SK-N-SH (cell line): ENCODE data around the gene KRT17. TPM values are rescaled to one million over a fixed set of nuclear protein-coding genes. Genes with fewer than 3 reads are reported as not detected.

Experiments
- CTCF ChIA-PET: fragments of 300-600, 350-600 bp; formaldehyde crosslinking; extraction: SDS; loops from one replicate; lab custom pipeline; 2021; lab: Yijun Ruan, JAX
- POLR2A ChIA-PET: fragments of 350-600 bp; sonication (Branson Sonifier 250); formaldehyde crosslinking; extraction: SDS; loops from one replicate; lab custom pipeline; 2020; ENCODE audit warnings: antibody characterized with exemption, inconsistent platforms; lab: Yijun Ruan, JAX
- DNase-seq: peaks from one replicate; pipeline ENCODE4 v3.0.0; 2012
- H2AFZ ChIP-seq: fragments of 200-600 bp; sonication (generic); 2 replicates; pipeline ENCODE4 v1.8.1; 2016; ENCODE audit warnings: antibody characterized with exemption, mild to moderate bottlenecking, low read depth
- H3F3A ChIP-seq: fragments of 200-600 bp; sonication (generic); replicated peaks from 2 replicates; pipeline ENCODE3; 2016; ENCODE audit warnings: antibody characterized with exemption, mild to moderate bottlenecking; ENCODE audit not compliant: insufficient read depth
- H3K27ac ChIP-seq, 2 experiments: fragments of 200-500 bp in 1 of 2; fragments of 200-600 bp in 1 of 2; sonication (Bioruptor generic) in 1 of 2; sonication (generic), shearing (Covaris generic) in 1 of 2; 2 replicates each; pipeline versions ENCODE4 v1.5.1 to v1.6.1; 2014 to 2016; ENCODE audit warnings: low read depth in 2 of 2, inconsistent platforms in 1 of 2, low read length in 1 of 2, mild to moderate bottlenecking in 1 of 2, mixed read lengths in 1 of 2
- H3K27me3 ChIP-seq: fragments of 200-600 bp; sonication (generic), shearing (Covaris generic); 2 replicates; pipeline ENCODE4 v1.6.1; 2016; ENCODE audit warnings: mixed run types; ENCODE audit not compliant: insufficient read depth
- H3K36me3 ChIP-seq, 2 experiments: fragments of 200-500 bp in 1 of 2; fragments of 200-600 bp in 1 of 2; sonication (Bioruptor generic) in 1 of 2; sonication (generic) in 1 of 2; replicated peaks in 1 of 2; 2 replicates each; pipeline versions ENCODE3 to v1.5.1; 2014 to 2016; ENCODE audit warnings: low read length in 1 of 2, mild to moderate bottlenecking in 1 of 2; ENCODE audit not compliant: insufficient read depth in 2 of 2, control insufficient read depth in 1 of 2
- H3K4me1 ChIP-seq, 2 experiments: fragments of 200-500 bp in 1 of 2; fragments of 200-600 bp in 1 of 2; sonication (Bioruptor generic) in 1 of 2; sonication (generic), shearing (Covaris generic) in 1 of 2; 2 replicates each; pipeline versions ENCODE4 v1.5.1 to v1.6.1; 2014 to 2016; ENCODE audit warnings: low read depth in 1 of 2, low read length in 1 of 2, mixed run types in 1 of 2; ENCODE audit not compliant: insufficient read depth in 2 of 2, control insufficient read depth in 1 of 2
- H3K4me2 ChIP-seq: fragments of 200-600 bp; sonication (generic), shearing (Covaris generic); 2 replicates; pipeline ENCODE4 v1.6.1; 2017; ENCODE audit warnings: mixed run types
- H3K4me3 ChIP-seq, 2 experiments: fragments of 200-500 bp in 1 of 2; fragments of 200-600 bp in 1 of 2; sonication (Bioruptor generic) in 1 of 2; sonication (generic), shearing (Covaris generic) in 1 of 2; 2 replicates each; pipeline versions ENCODE4 v1.5.1 to v1.8.1; 2014 to 2016; ENCODE audit warnings: low read depth in 2 of 2, inconsistent platforms in 1 of 2, low read length in 1 of 2, mild to moderate bottlenecking in 1 of 2, mixed read lengths in 1 of 2, moderate library complexity in 1 of 2
- H3K79me2 ChIP-seq: fragments of 200-600 bp; sonication (generic); 2 replicates; pipeline ENCODE4 v1.8.1; 2017; ENCODE audit warnings: mild to moderate bottlenecking; ENCODE audit not compliant: insufficient read depth
- H3K9ac ChIP-seq: fragments of 200-600 bp; sonication (generic); 2 replicates; pipeline ENCODE4 v1.6.1; 2017; ENCODE audit warnings: mixed run types
- H3K9me2 ChIP-seq: fragments of 200-600 bp; sonication (generic); 2 replicates; pipeline ENCODE4 v1.6.1; 2017; ENCODE audit warnings: mixed run types
- H3K9me3 ChIP-seq: fragments of 200-600 bp; sonication (generic); 2 replicates; pipeline ENCODE4 v1.6.1; 2017; ENCODE audit warnings: mixed run types, mild to moderate bottlenecking, moderate library complexity
- H4K20me1 ChIP-seq: fragments of 200-600 bp; sonication (generic); 2 replicates; pipeline ENCODE4 v1.6.1; 2017; ENCODE audit warnings: mild to moderate bottlenecking, mixed run types; ENCODE audit not compliant: insufficient read depth
- CHD2 ChIP-seq: fragments of 150-350 bp; IDR thresholded peaks from 2 replicates; pipeline ENCODE4 v1.6.1; 2018; ENCODE audit warnings: low read length; ENCODE audit not compliant: partially characterized antibody
- CTCF ChIP-seq: fragments of 200-600 bp; sonication (generic); IDR thresholded peaks from 2 replicates; pipeline ENCODE4 v1.6.1; 2017; ENCODE audit warnings: antibody characterized with exemption, mild to moderate bottlenecking, moderate library complexity
- EP300 ChIP-seq, 2 experiments: IDR thresholded peaks; 2 replicates each; pipeline versions ENCODE4 v1.4.0 to v1.6.1; 2012; ENCODE audit warnings: borderline replicate concordance in 1 of 2, low read depth in 1 of 2, low read length in 1 of 2
- EZH2phosphoT487 ChIP-seq: fragments of 200-600 bp; sonication (generic); IDR thresholded peaks from 2 replicates; pipeline ENCODE4 v1.6.1; 2017; ENCODE audit warnings: low read depth, mixed run types, mild to moderate bottlenecking, antibody characterized with exemption, moderate library complexity, borderline replicate concordance
- FOSL2 ChIP-seq: IDR thresholded peaks from 2 replicates; pipeline ENCODE4 v1.4.0; 2012; ENCODE audit warnings: low read depth, mild to moderate bottlenecking, moderate library complexity, borderline replicate concordance
- FOXJ3 ChIP-seq: sonication (generic); formaldehyde crosslinking; IDR thresholded peaks from 2 replicates; pipeline ENCODE4 v1.5.1; 2020; ENCODE audit warnings: mild to moderate bottlenecking, missing genetic modification reagents
- GATA2 ChIP-seq: sonication (generic); formaldehyde crosslinking; IDR thresholded peaks from 2 replicates; pipeline ENCODE4 v1.5.0; 2020; ENCODE audit warnings: mild to moderate bottlenecking, missing genetic modification reagents
- JUND ChIP-seq: IDR thresholded peaks from 2 replicates; pipeline ENCODE4 v1.4.0; 2012
- MEF2A ChIP-seq: IDR thresholded peaks from 2 replicates; pipeline ENCODE4 v1.4.0; 2012; ENCODE audit warnings: low read depth, borderline replicate concordance
- MXI1 ChIP-seq: IDR thresholded peaks from 2 replicates; pipeline ENCODE4 v1.6.1; 2012; ENCODE audit warnings: mild to moderate bottlenecking, low read depth, low read length, improper control_type of control experiment
- RCOR1 ChIP-seq: fragments of 150-350 bp; IDR thresholded peaks from 2 replicates; pipeline ENCODE4 v1.6.1; 2017; ENCODE audit warnings: antibody characterized with exemption, low read length
- REST ChIP-seq: IDR thresholded peaks from 2 replicates; pipeline ENCODE4 v1.6.1; 2012; ENCODE audit warnings: mild to moderate bottlenecking, low read depth, low read length, moderate library complexity
- RFX5 ChIP-seq: IDR thresholded peaks from 2 replicates; pipeline ENCODE4 v1.6.1; 2012; ENCODE audit warnings: mild to moderate bottlenecking, improper control_type of control experiment, low read length
- SIN3A ChIP-seq: IDR thresholded peaks from 2 replicates; pipeline ENCODE4 v1.6.1; 2012; ENCODE audit warnings: low read depth, mild to moderate bottlenecking, low read length, moderate library complexity, borderline replicate concordance
- USF1 ChIP-seq: IDR thresholded peaks from 2 replicates; pipeline ENCODE4 v1.4.0; 2012; ENCODE audit warnings: low read depth, borderline replicate concordance
- WGBS: methylation state at CpG from one replicate; pipeline ENCODE4 v1.1.6; 2017; ENCODE audit warnings: low lambda C conversion rate; 5-methylcytosine and 5-hydroxymethylcytosine counted together
- polyA plus RNA-seq, 3 experiments: library from polyadenylated mRNA; depleted of rRNA; stranded (reverse); fragments of >200 nt; gene quantifications; 2 replicates each; pipeline ENCODE4 v1.2.3, GENCODE V29; 2012

The KRT17 gene
- polyA plus RNA-seq, 1 of the 3 experiments (the other 2 are of a cell fraction) = 0.39 TPM

GRCh38 chr17:41635121-41636097 is 11.0 kb upstream of the KRT17 start:
- H3K4me3 ChIP-seq = no peak overlapping the region
- POLR2A ChIA-PET = interaction anchor here (1.1 to 1.2 kb wide), 4 partner anchors 53 to 114 kb away, joined by 3 to 6 read pairs (median 3); partner anchors contain the start of gene EIF1

GRCh38 chr17:41634639-41635038 is 10.3 kb upstream of the KRT17 start:
- CTCF ChIA-PET = interaction anchor here (1.0 to 7.3 kb wide), 5 partner anchors 8 to 84 kb away, joined by 3 to 79 read pairs (median 27); no protein-coding TSS in a partner anchor
- peaks cover 0 to 22% of the 10 kb centered on the region in 2 experiments; a peak in 2 of 4 replicates for H3K4me1 ChIP-seq
- no peaks in the 10 kb centered on the region for H3F3A ChIP-seq
- H3K36me3 ChIP-seq = no peaks in the 10 kb centered on the region
- no peak overlapping the region for H3K4me2 ChIP-seq
- H3K9me2 ChIP-seq = no peaks in the 10 kb centered on the region
- no peaks in the 10 kb centered on the region for H3K9me3 ChIP-seq
- WGBS = 84% methylated on average over 5 of the region's 7 CpGs
- no peaks in the 10 kb centered on the region for H3K27me3 ChIP-seq
- no peak overlapping the region for H3K9ac ChIP-seq
- no peak overlapping the region for H2AFZ ChIP-seq
- peak overlapping the region in 1 of 2 experiments; percentile 84; a peak in 2 of 4 replicates for H3K27ac ChIP-seq
- H3K4me3 ChIP-seq = no peak overlapping the region
- H3K79me2 ChIP-seq = no peaks in the 10 kb centered on the region
- DNase-seq = no peak
- no peaks in the 10 kb centered on the region for H4K20me1 ChIP-seq
- POLR2A ChIA-PET = no interaction called here
- TF ChIP-seq JUND = no peak
- TF ChIP-seq REST = no peak
- no peak for TF ChIP-seq USF1
- no peak for TF ChIP-seq RCOR1
- TF ChIP-seq RFX5 = no peak
- no peak for TF ChIP-seq MEF2A
- TF ChIP-seq SIN3A = no peak
- no peak for TF ChIP-seq EZH2phosphoT487

More at GRCh38 chr17:41635121-41636097, 11.0 kb upstream of the KRT17 start:
- Histone ChIP-seq H3K27me3 (no peaks in the 10 kb centered on the region), H3K36me3 (no peaks in the 10 kb centered on the region), H3F3A (no peaks in the 10 kb centered on the region), H3K9me3 (no peaks in the 10 kb centered on the region), H3K4me1 (peaks cover 0 to 22% of the 10 kb centered on the region in 2 experiments; a peak in 2 of 4 replicates), H3K79me2 (no peaks in the 10 kb centered on the region), H3K4me2 (no peak overlapping the region), H3K9ac (no peak overlapping the region), H2AFZ (peak overlapping the region; percentile 51; the same call in 1 of the 2 replicates), H4K20me1 (no peaks in the 10 kb centered on the region), H3K27ac (peak overlapping the region in 1 of 2 experiments; percentile 84; a peak in 2 of 4 replicates), H3K9me2 (no peaks in the 10 kb centered on the region)
- peak; percentile 90 for DNase-seq
- CTCF ChIA-PET = interaction anchor here (0.8 to 7.3 kb wide), 13 partner anchors 9 to 94 kb away, joined by 3 to 79 read pairs (median 4); partner anchors contain the start of gene EIF1
- WGBS = 48% methylated on average over 20 of the region's 28 CpGs
- TF ChIP-seq EP300 (IDR thresholded peaks at IDR 0.05; ENCODE audit: borderline replicate concordance in 1 of 2, low read depth in 1 of 2, low read length in 1 of 2) (peak in 1 of 2 experiments; percentile 41; a peak in 1 of 4 replicates), MXI1 (peak; percentile 89), RCOR1 (peak; percentile 54; the same call in 1 of the 2 replicates), CTCF (no peak), GATA2 (CRISPR knock-in tag) (peak; percentile 72), FOXJ3 (0 out of 2 replicates have a peak, but pooled peaks have one; percentile 55), FOSL2 (no peak), CHD2 (peak; percentile 65)
